Tibial nerve (tissue), 4 donors: Measurements from ENCODE around the gene STARD6.

ENCODE experiments used
- CTCF ChIP-seq, 5 experiments: fragments of 200-600 bp in 3 of 5; fragments of 450-650 bp in 2 of 5; sonication (generic) in 3 of 5; IDR thresholded peaks; one replicate each; pipeline ENCODE4 v1.5.1; 2016 to 2019; ENCODE audit warnings: antibody characterized with exemption in 5 of 5, mild to moderate bottlenecking in 3 of 5, moderate library complexity in 2 of 5
- EP300 ChIP-seq, 2 donors: sonication (generic); formaldehyde crosslinking; IDR thresholded peaks; one replicate each; pipeline ENCODE4 v1.6.1; 2017; ENCODE audit warnings: antibody characterized with exemption in 2 of 2, mild to moderate bottlenecking in 1 of 2
- POLR2A ChIP-seq, 2 donors: fragments of 450-650 bp; IDR thresholded peaks; one replicate each; pipeline ENCODE4 v1.6.1; 2017; ENCODE audit warnings: antibody characterized with exemption in 2 of 2, mild to moderate bottlenecking in 2 of 2, moderate library complexity in 2 of 2

- TF ChIP-seq CTCF (IDR thresholded peaks at IDR 0.05): no peak
- no peak for TF ChIP-seq POLR2A (IDR thresholded peaks at IDR 0.05)
- TF ChIP-seq EP300 (IDR thresholded peaks at IDR 0.05): no peak
Measured at GRCh38 chr18:54386043-54386442, 28.4 kb upstream of the STARD6 start.
